ENCODE data around the gene DLX4. TPM values are rescaled to one million over a fixed set of nuclear protein-coding genes. Genes with fewer than 3 reads are reported as not detected.

The DLX4 gene
- total RNA-seq, 2 donors from 2014 or later, result 0.68 TPM; not detected in 1

GRCh38 chr17:49998836-49999511, 30.0 kb downstream of the DLX4 start:
- no peak for DNase-seq
- no peak for ATAC-seq
- Mint-ChIP-seq H3K27ac (peak overlapping the region; percentile 51), H3K4me1 (peaks cover 27% of the 10 kb centered on the region), H3K27me3 (peaks cover 80% of the 10 kb centered on the region), H3K36me3 (ENCODE audit: low read depth) (peaks cover 16% of the 10 kb centered on the region), H3K4me3 (no peak overlapping the region)
- H3K9me3 ChIP-seq (ENCODE audit: control insufficient read depth, low read length, poor library complexity, severe bottlenecking), result no peaks in the 10 kb centered on the region

GRCh38 chr17:50003911-50004310, 34.9 kb downstream of the DLX4 start:
- ATAC-seq, result no peak

GRCh38 chr17:50009282-50009681, 40.3 kb downstream of the DLX4 start:
- no peaks in the 10 kb centered on the region for H3K4me1 Mint-ChIP-seq
- no peak overlapping the region for H3K4me3 Mint-ChIP-seq
- no peak overlapping the region for H3K27ac Mint-ChIP-seq
- ATAC-seq, result no peak
- no peak for DNase-seq
- peaks cover 6% of the 10 kb centered on the region for H3K36me3 Mint-ChIP-seq (ENCODE audit: low read depth)
- peaks cover 30% of the 10 kb centered on the region for H3K27me3 Mint-ChIP-seq
- peaks cover 12% of the 10 kb centered on the region for H3K9me3 ChIP-seq (ENCODE audit: control insufficient read depth, low read length, poor library complexity, severe bottlenecking)

More at GRCh38 chr17:50003911-50004310, 34.9 kb downstream of the DLX4 start:
- Mint-ChIP-seq H3K27me3 (peaks cover 51% of the 10 kb centered on the region), H3K27ac (no peak overlapping the region), H3K4me1 (peaks cover 2% of the 10 kb centered on the region), H3K4me3 (no peak overlapping the region), H3K36me3 (ENCODE audit: low read depth) (peaks cover 13% of the 10 kb centered on the region)
- H3K9me3 ChIP-seq (ENCODE audit: control insufficient read depth, low read length, poor library complexity, severe bottlenecking), result peaks cover 2% of the 10 kb centered on the region
- no peak for DNase-seq

GRCh38 chr17:50013079-50013478, 44.1 kb downstream of the DLX4 start:
- H3K4me1 Mint-ChIP-seq, result no peaks in the 10 kb centered on the region
- peaks cover 14% of the 10 kb centered on the region for H3K27me3 Mint-ChIP-seq
- ATAC-seq (no peak), DNase-seq (no peak)
- no peak overlapping the region for H3K27ac Mint-ChIP-seq
- H3K36me3 Mint-ChIP-seq (ENCODE audit: low read depth), result peaks cover 4% of the 10 kb centered on the region
- no peak overlapping the region for H3K4me3 Mint-ChIP-seq
- H3K9me3 ChIP-seq (ENCODE audit: control insufficient read depth, low read length, poor library complexity, severe bottlenecking), result peaks cover 12% of the 10 kb centered on the region

- H3K36me3 Mint-ChIP-seq (ENCODE audit: low read depth), result no peaks in the 10 kb centered on the region
- H3K27ac Mint-ChIP-seq, result no peak overlapping the region
- no peaks in the 10 kb centered on the region for H3K4me1 Mint-ChIP-seq
- DNase-seq (no peak), ATAC-seq (no peak)
- H3K9me3 ChIP-seq (ENCODE audit: control insufficient read depth, low read length, poor library complexity, severe bottlenecking), result peaks cover 7% of the 10 kb centered on the region
- H3K4me3 Mint-ChIP-seq, result no peak overlapping the region
- H3K27me3 Mint-ChIP-seq, result peaks cover 23% of the 10 kb centered on the region
Measured at GRCh38 chr17:50014471-50015088, 45.6 kb downstream of the DLX4 start.

- Mint-ChIP-seq H3K27me3 (peaks cover 20% of the 10 kb centered on the region), H3K27ac (no peak overlapping the region), H3K4me3 (no peak overlapping the region), H3K36me3 (ENCODE audit: low read depth) (no peaks in the 10 kb centered on the region), H3K4me1 (no peaks in the 10 kb centered on the region)
- no peak for ATAC-seq
- no peak for DNase-seq
- peaks cover 7% of the 10 kb centered on the region for H3K9me3 ChIP-seq (ENCODE audit: control insufficient read depth, low read length, poor library complexity, severe bottlenecking)
Measured at GRCh38 chr17:50015146-50015545, 46.2 kb downstream of the DLX4 start.

GRCh38 chr17:50018909-50019308, 49.9 kb downstream of the DLX4 start:
- Mint-ChIP-seq H3K4me1 (peaks cover 3% of the 10 kb centered on the region), H3K36me3 (ENCODE audit: low read depth) (no peaks in the 10 kb centered on the region), H3K27ac (no peak overlapping the region), H3K27me3 (peaks cover 26% of the 10 kb centered on the region), H3K4me3 (no peak overlapping the region)
- DNase-seq (no peak), ATAC-seq (no peak)
- H3K9me3 ChIP-seq (ENCODE audit: control insufficient read depth, low read length, poor library complexity, severe bottlenecking), result no peaks in the 10 kb centered on the region

GRCh38 chr17:50020841-50021599, 52.0 kb downstream of the DLX4 start:
- H3K4me3 Mint-ChIP-seq, result no peak overlapping the region
- no peaks in the 10 kb centered on the region for H3K9me3 ChIP-seq (ENCODE audit: control insufficient read depth, low read length, poor library complexity, severe bottlenecking)
- H3K36me3 Mint-ChIP-seq (ENCODE audit: low read depth), result no peaks in the 10 kb centered on the region

GRCh38 chr17:50021681-50022370, 52.8 kb downstream of the DLX4 start:
- Mint-ChIP-seq H3K36me3 (ENCODE audit: low read depth) (no peaks in the 10 kb centered on the region), H3K4me3 (no peak overlapping the region), H3K27me3 (peaks cover 26% of the 10 kb centered on the region)

More at GRCh38 chr17:50020841-50021599, 52.0 kb downstream of the DLX4 start:
- H3K27ac Mint-ChIP-seq, result no peak overlapping the region
- peaks cover 26% of the 10 kb centered on the region for H3K27me3 Mint-ChIP-seq
- DNase-seq (no peak), ATAC-seq (no peak)
- H3K4me1 Mint-ChIP-seq, result peaks cover 3% of the 10 kb centered on the region

GRCh38 chr17:50022463-50023130, 53.6 kb downstream of the DLX4 start:
- Mint-ChIP-seq H3K4me1 (peaks cover 8% of the 10 kb centered on the region), H3K36me3 (ENCODE audit: low read depth) (no peaks in the 10 kb centered on the region), H3K27ac (no peak overlapping the region), H3K4me3 (no peak overlapping the region), H3K27me3 (peaks cover 29% of the 10 kb centered on the region)
- no peaks in the 10 kb centered on the region for H3K9me3 ChIP-seq (ENCODE audit: control insufficient read depth, low read length, poor library complexity, severe bottlenecking)
- DNase-seq (no peak), ATAC-seq (no peak)

More at GRCh38 chr17:50021681-50022370, 52.8 kb downstream of the DLX4 start:
- H3K27ac Mint-ChIP-seq, result no peak overlapping the region
- DNase-seq, result no peak
- peaks cover 3% of the 10 kb centered on the region for H3K4me1 Mint-ChIP-seq
- ATAC-seq, result no peak
- no peaks in the 10 kb centered on the region for H3K9me3 ChIP-seq (ENCODE audit: control insufficient read depth, low read length, poor library complexity, severe bottlenecking)

- DNase-seq (no peak), ATAC-seq (no peak)
- H3K27ac Mint-ChIP-seq, result no peak overlapping the region
- no peaks in the 10 kb centered on the region for H3K36me3 Mint-ChIP-seq (ENCODE audit: low read depth)
- H3K27me3 Mint-ChIP-seq, result peaks cover 37% of the 10 kb centered on the region
- peaks cover 8% of the 10 kb centered on the region for H3K4me1 Mint-ChIP-seq
- H3K9me3 ChIP-seq (ENCODE audit: control insufficient read depth, low read length, poor library complexity, severe bottlenecking), result no peaks in the 10 kb centered on the region
- H3K4me3 Mint-ChIP-seq, result no peak overlapping the region
Measured at GRCh38 chr17:50023520-50023919, 54.5 kb downstream of the DLX4 start.

Data from T-helper 17 cell (primary cell).